ENCODE results near the gene TAB3.

TAB3 gene

DNA sequence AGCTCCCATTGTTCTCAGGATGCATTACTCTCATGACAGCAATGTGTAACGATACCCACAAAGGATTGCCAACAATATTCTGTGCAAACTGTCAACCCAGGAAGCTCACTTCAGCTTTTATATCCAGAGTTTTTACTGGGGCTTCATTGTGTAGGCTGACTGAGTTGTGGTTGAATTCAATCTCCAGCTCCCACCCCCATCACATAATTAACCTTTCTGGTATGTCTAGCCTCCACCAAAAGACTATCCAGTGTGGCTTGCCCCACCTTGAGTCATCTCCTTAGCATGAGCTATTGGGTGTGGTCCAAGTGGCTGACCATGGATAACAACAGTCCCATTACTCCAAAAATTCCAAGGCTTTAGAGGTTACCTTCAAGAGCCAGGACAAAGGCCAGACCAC is 17.7 kb upstream of the TAB3 start:
- POLR2A ChIA-PET: no interaction called here
- TF ChIP-seq ZNF133 (tag by site-specific recombination; IDR thresholded peaks at IDR 0.05): no peak

DNA sequence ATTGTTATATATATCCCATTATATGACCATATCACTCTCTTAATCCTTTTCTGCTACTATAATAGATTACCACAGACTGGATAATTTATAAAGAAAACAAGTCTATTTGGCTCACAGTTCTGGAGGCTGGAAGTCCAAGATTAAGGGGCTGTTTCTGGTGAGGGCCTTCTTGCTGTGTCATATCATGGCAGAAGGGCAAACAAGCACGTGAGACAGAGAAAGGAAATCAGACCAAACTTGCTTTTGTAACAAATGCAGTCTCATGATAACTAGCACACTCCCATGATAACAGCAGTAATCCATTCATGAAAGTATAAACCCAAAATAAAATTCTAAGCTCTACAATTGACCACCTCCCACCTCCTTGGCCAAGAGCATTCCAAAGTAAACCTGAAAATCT is 16.3 kb upstream of the TAB3 start:
- ChIA-PET CTCF (no interaction called here), POLR2A (no interaction called here)
- Histone ChIP-seq H3K9me3 (ENCODE audit: control insufficient read depth, insufficient read depth, low read depth, low read length) (no peaks in the 10 kb centered on the region), H3K27ac (ENCODE audit: extremely low read depth, low read depth, low read length) (no peak overlapping the region), H3K4me3 (ENCODE audit: low read depth, low read length) (no peak overlapping the region), H3K36me3 (ENCODE audit: control insufficient read depth in 2 of 2, insufficient read depth in 1 of 2, low read length in 2 of 2) (no peaks in the 10 kb centered on the region), H3K4me1 (ENCODE audit: control insufficient read depth, insufficient read depth, low read length) (no peaks in the 10 kb centered on the region)
- TF ChIP-seq, protein P1, sequence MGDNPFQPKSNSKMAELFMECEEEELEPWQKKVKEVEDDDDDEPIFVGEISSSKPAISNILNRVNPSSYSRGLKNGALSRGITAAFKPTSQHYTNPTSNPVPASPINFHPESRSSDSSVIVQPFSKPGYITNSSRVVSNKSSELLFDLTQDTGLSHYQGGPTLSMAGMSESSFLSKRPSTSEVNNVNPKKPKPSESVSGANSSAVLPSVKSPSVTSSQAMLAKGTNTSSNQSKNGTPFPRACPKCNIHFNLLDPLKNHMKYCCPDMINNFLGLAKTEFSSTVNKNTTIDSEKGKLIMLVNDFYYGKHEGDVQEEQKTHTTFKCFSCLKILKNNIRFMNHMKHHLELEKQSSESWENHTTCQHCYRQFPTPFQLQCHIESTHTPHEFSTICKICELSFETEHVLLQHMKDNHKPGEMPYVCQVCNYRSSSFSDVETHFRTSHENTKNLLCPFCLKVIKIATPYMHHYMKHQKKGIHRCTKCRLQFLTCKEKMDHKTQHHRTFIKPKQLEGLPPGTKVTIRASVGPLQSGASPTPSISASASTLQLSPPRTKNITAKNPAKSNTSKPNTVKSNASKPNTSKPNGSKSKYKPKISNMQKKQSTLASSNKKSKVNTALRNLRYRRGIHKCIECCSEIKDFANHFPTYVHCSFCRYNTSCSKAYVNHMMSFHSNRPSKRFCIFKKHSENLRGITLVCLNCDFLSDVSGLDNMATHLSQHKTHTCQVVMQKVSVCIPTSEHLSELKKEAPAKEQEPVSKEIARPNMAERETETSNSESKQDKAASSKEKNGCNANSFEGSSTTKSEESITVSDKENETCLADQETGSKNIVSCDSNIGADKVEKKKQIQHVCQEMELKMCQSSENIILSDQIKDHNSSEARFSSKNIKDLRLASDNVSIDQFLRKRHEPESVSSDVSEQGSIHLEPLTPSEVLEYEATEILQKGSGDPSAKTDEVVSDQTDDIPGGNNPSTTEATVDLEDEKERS (tag by site-specific recombination; IDR thresholded peaks at IDR 0.05): no peak
- peak; percentile 37 for TF ChIP-seq SETDB1 (IDR thresholded peaks at IDR 0.05; ENCODE audit: insufficient read length, low read length)
- TF ChIP-seq ZNF366 (tag by site-specific recombination; conservative IDR thresholded peaks at IDR 0.05): no peak

More for the DNA sequence above, 17.7 kb upstream of the TAB3 start:
- Histone ChIP-seq H3K36me3 (ENCODE audit: control insufficient read depth in 2 of 2, insufficient read depth in 1 of 2, low read length in 2 of 2) (no peaks in the 10 kb centered on the region), H3K4me1 (ENCODE audit: control insufficient read depth, insufficient read depth, low read length) (no peaks in the 10 kb centered on the region), H3K9me3 (ENCODE audit: control insufficient read depth, insufficient read depth, low read depth, low read length) (no peaks in the 10 kb centered on the region), H3K27ac (ENCODE audit: extremely low read depth, low read depth, low read length) (no peak overlapping the region), H3K4me3 (ENCODE audit: low read depth, low read length) (no peak overlapping the region)
- CTCF ChIA-PET: interaction anchor here (0.6 kb wide), 1 partner anchor 39 kb away, joined by 3 read pairs; no protein-coding TSS in a partner anchor

DNA sequence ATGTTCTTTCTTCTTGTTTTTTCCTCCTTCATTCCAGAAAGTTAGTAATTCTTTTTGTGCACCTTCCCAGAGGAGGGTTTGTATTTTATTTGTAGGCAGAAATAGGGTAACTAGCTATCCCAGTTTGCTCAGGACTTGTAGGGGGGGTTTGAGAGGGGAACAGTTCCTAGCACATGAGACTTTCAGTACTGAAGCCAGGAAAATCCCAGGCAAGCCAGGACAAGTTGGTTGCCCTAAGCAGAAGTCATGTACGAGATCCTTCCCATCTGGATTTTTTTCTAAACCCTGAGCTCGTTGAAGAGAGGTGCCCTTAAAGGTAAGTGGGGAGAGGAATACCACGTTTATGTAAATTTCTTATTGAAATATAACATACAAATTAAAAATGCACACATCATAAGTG is 15.6 kb upstream of the TAB3 start:
- Histone ChIP-seq H3K27ac (ENCODE audit: extremely low read depth, low read depth, low read length) (no peak overlapping the region), H3K9me3 (ENCODE audit: control insufficient read depth, insufficient read depth, low read depth, low read length) (no peaks in the 10 kb centered on the region), H3K36me3 (ENCODE audit: control insufficient read depth in 2 of 2, insufficient read depth in 1 of 2, low read length in 2 of 2) (no peaks in the 10 kb centered on the region), H3K4me3 (ENCODE audit: low read depth, low read length) (no peak overlapping the region), H3K4me1 (ENCODE audit: control insufficient read depth, insufficient read depth, low read length) (no peaks in the 10 kb centered on the region)
- ChIA-PET POLR2A (interaction anchor here (0.6 kb wide), 1 partner anchor 75 kb away, joined by 4 read pairs; no protein-coding TSS in a partner anchor), CTCF (interaction anchor here (0.6 to 0.7 kb wide), 3 partner anchors 32 to 198 kb away, joined by 3 to 4 read pairs (median 3); no protein-coding TSS in a partner anchor)
- TF ChIP-seq, protein P1 (tag by site-specific recombination; IDR thresholded peaks at IDR 0.05): no peak
- TF ChIP-seq, protein P2, sequence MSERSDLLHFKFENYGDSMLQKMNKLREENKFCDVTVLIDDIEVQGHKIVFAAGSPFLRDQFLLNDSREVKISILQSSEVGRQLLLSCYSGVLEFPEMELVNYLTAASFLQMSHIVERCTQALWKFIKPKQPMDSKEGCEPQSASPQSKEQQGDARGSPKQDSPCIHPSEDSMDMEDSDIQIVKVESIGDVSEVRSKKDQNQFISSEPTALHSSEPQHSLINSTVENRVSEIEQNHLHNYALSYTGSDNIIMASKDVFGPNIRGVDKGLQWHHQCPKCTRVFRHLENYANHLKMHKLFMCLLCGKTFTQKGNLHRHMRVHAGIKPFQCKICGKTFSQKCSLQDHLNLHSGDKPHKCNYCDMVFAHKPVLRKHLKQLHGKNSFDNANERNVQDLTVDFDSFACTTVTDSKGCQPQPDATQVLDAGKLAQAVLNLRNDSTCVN (tag by site-specific recombination; optimal IDR thresholded peaks at IDR 0.05): no peak
- TF ChIP-seq ZNF121 (tag by site-specific recombination; IDR thresholded peaks at IDR 0.05) (no peak), ZNF560 (tag by site-specific recombination; IDR thresholded peaks at IDR 0.05; ENCODE audit: borderline replicate concordance) (no peak), ZNF292 (tag by site-specific recombination; IDR thresholded peaks at IDR 0.05; ENCODE audit: borderline replicate concordance, low read depth) (no peak), YY1 (tag by site-specific recombination; IDR thresholded peaks at IDR 0.05) (no peak), ZNF521 (tag by site-specific recombination; IDR thresholded peaks at IDR 0.05) (no peak), ZNF621 (tag by site-specific recombination; IDR thresholded peaks at IDR 0.05) (no peak), ZNF184 (tag by site-specific recombination; IDR thresholded peaks at IDR 0.05) (no peak), SETDB1 (IDR thresholded peaks at IDR 0.05; ENCODE audit: insufficient read length, low read length) (no peak), ZNF335 (tag by site-specific recombination; conservative IDR thresholded peaks at IDR 0.05) (no peak), ZFP69B (tag by site-specific recombination; IDR thresholded peaks at IDR 0.05) (no peak)
- TF ChIP-seq, protein P3, sequence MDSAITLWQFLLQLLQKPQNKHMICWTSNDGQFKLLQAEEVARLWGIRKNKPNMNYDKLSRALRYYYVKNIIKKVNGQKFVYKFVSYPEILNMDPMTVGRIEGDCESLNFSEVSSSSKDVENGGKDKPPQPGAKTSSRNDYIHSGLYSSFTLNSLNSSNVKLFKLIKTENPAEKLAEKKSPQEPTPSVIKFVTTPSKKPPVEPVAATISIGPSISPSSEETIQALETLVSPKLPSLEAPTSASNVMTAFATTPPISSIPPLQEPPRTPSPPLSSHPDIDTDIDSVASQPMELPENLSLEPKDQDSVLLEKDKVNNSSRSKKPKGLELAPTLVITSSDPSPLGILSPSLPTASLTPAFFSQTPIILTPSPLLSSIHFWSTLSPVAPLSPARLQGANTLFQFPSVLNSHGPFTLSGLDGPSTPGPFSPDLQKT (IDR thresholded peaks at IDR 0.05; ENCODE audit: borderline replicate concordance, low read depth, low read length): no peak

Data from HEK293 (cell line).